Measurements from ENCODE around the gene SYNJ1. TPM values are rescaled to one million over a fixed set of nuclear protein-coding genes. Genes with fewer than 3 reads are reported as not detected.

Gene SYNJ1
- total RNA-seq, 4 donors from 2014 or later = 4.3 to 20.3 (median 9.6) TPM

DNA sequence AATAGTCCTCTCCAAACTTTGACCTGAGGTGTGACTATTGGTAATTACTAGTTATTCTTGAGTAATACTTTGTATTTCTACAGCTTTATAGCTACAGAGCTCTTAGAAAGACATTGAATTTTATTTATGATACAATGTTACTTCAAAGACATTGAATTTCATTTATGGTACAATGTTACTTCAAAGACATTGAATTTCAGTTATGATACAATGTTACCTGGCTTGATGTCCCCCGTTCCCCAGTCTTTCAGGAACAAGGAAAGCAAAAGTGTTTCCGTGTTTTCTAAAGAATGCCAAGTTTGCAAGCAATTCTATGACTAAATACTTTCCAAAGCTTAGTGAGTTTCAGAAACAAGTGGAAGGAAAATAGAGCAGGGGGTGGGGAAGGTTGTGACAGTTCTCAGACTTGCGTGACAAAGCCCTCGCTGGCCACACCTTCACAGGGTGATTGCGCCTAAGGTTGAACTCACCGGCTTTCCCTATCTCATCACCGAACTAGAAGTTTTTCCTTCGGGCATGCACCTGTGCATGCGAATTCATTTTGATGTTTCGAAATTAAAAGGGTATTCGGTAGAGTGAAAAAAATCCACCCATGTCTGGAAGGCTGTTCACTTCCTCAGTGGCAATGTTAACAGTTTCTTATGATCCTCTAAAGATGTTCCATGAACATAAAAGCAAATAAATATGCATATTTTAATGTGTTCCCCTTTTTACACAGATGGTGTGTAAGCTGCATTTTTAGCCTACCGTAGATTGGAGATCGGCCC is 44.7 kb upstream of the SYNJ1 start:
- DNase-seq (ENCODE audit: low spot score in 2 of 2) = peak in 1 of 2 donors; percentile 68

DNA sequence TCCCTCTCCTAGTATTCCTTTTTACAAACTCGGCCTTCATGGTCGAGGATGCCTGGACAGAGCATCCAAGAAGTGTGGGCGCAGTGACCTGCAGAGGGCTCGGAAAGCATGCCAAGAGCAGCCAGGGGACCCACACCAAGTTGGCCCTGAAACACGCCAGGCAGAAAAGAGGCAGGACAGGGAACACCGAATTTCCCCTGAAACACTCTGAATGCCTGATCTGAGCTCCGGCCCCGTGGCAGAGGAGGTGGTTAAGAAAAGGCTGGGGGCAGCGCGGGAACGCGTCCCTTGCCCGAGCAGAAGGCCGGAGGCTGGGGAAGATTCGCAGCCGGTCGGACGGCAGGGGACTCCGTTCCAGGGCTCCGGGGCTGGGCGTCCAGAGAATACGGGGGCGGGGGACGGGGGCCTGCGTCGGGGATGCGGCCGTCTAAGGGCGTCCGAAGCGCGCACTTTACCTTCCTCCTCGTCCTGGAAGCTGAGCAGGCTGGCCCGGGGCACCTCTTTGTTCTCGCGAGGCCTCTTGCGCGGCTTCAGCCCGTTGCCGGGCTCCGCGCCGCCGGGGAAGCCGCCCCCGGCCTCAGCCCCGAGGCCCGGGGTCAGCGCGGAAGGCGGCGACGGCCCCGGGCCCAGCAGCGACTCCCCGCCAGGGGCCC is 43.2 kb upstream of the SYNJ1 start:
- WGBS = 1% methylated on average over 44 of the region's 56 CpGs
- Histone ChIP-seq H3K27ac (peak overlapping the region; percentile 93), H3K9me3 (no peaks in the 10 kb centered on the region), H3K27me3 (no peaks in the 10 kb centered on the region), H3K36me3 (peaks cover 3% of the 10 kb centered on the region), H3K4me1 (peaks cover 37% of the 10 kb centered on the region), H3K4me3 (peak overlapping the region; percentile 92)
- no peak for TF ChIP-seq POLR2AphosphoS5 (IDR thresholded peaks at IDR 0.05)
- TF ChIP-seq, protein P1, sequence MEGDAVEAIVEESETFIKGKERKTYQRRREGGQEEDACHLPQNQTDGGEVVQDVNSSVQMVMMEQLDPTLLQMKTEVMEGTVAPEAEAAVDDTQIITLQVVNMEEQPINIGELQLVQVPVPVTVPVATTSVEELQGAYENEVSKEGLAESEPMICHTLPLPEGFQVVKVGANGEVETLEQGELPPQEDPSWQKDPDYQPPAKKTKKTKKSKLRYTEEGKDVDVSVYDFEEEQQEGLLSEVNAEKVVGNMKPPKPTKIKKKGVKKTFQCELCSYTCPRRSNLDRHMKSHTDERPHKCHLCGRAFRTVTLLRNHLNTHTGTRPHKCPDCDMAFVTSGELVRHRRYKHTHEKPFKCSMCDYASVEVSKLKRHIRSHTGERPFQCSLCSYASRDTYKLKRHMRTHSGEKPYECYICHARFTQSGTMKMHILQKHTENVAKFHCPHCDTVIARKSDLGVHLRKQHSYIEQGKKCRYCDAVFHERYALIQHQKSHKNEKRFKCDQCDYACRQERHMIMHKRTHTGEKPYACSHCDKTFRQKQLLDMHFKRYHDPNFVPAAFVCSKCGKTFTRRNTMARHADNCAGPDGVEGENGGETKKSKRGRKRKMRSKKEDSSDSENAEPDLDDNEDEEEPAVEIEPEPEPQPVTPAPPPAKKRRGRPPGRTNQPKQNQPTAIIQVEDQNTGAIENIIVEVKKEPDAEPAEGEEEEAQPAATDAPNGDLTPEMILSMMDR (IDR thresholded peaks at IDR 0.05) = no peak
- no peak for TF ChIP-seq POLR2A (IDR thresholded peaks at IDR 0.05)
- no peak for TF ChIP-seq EP300 (IDR thresholded peaks at IDR 0.05)
- peak; percentile 81 to 83 for DNase-seq (ENCODE audit: low spot score in 2 of 2)

More for the DNA sequence above, 44.7 kb upstream of the SYNJ1 start:
- peaks cover 3% of the 10 kb centered on the region for H3K36me3 ChIP-seq
- no peaks in the 10 kb centered on the region for H3K9me3 ChIP-seq
- peak overlapping the region; percentile 92 for H3K4me3 ChIP-seq
- H3K27ac ChIP-seq = peak overlapping the region; percentile 93
- WGBS = 24% methylated on average over 13 of the region's 13 CpGs
- H3K27me3 ChIP-seq = no peaks in the 10 kb centered on the region
- TF ChIP-seq POLR2A (IDR thresholded peaks at IDR 0.05) (no peak), POLR2AphosphoS5 (IDR thresholded peaks at IDR 0.05) (no peak), EP300 (IDR thresholded peaks at IDR 0.05) (no peak)
- TF ChIP-seq, protein P1 (IDR thresholded peaks at IDR 0.05) = no peak
- peaks cover 37% of the 10 kb centered on the region for H3K4me1 ChIP-seq

DNA sequence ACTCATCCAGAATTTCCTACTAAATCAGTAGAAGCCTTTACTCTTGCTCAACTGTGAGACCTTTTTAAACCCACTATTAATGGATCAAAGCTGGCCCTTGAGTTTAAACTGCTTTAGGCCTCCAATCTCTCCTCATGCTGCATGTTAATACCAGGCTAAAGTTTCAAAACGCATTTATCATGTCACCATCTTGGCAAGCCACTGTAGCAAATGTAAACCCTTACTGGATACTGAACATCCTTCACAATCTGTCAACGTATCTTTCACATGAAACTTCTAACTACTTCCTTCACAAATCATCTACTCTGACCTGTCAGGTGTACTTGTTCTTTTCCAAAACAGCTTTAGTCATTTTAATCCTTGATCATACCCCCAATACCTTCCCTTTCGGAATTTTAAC is 40.7 kb upstream of the SYNJ1 start:
- H3K27me3 ChIP-seq = no peaks in the 10 kb centered on the region
- H3K9me3 ChIP-seq = no peaks in the 10 kb centered on the region
- H3K4me3 ChIP-seq = no peak overlapping the region
- 51% methylated on average over 3 of the region's 3 CpGs for WGBS
- H3K4me1 ChIP-seq = peaks cover 37% of the 10 kb centered on the region
- no peak for TF ChIP-seq EP300 (IDR thresholded peaks at IDR 0.05)
- TF ChIP-seq POLR2A (IDR thresholded peaks at IDR 0.05) = no peak
- TF ChIP-seq, protein P1 (IDR thresholded peaks at IDR 0.05) = no peak
- no peak for TF ChIP-seq POLR2AphosphoS5 (IDR thresholded peaks at IDR 0.05)
- DNase-seq (ENCODE audit: low spot score in 2 of 2) = no peak
- H3K36me3 ChIP-seq = peaks cover 7% of the 10 kb centered on the region
- no peak overlapping the region for H3K27ac ChIP-seq

DNA sequence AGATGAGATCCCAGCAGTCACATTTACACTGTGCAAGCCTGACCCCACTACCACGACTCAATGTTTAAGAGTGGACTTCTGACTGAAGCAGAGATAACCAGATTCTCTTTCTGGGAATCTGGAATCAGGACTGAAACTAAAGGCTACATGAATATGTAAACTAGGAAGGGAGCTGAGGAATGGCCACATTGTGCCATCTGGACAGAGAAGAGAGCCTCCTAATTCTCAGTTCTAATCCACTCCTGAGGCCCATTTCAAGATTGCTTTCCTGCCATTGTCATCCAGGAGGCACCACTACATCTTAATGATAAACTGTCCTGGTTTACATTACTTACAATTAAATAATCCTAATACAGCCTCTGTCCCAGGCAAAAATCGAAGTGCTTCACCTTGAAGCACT is 37.2 kb upstream of the SYNJ1 start:
- WGBS = 89% methylated on average over 2 of the region's 2 CpGs
- no peak overlapping the region for H3K4me3 ChIP-seq
- no peaks in the 10 kb centered on the region for H3K9me3 ChIP-seq
- no peaks in the 10 kb centered on the region for H3K27me3 ChIP-seq
- DNase-seq (ENCODE audit: low spot score in 2 of 2) = no peak
- TF ChIP-seq EP300 (IDR thresholded peaks at IDR 0.05) (no peak), POLR2AphosphoS5 (IDR thresholded peaks at IDR 0.05) (no peak), POLR2A (IDR thresholded peaks at IDR 0.05) (no peak)
- TF ChIP-seq, protein P1 (IDR thresholded peaks at IDR 0.05) = no peak
- H3K27ac ChIP-seq = no peak overlapping the region
- peaks cover 38% of the 10 kb centered on the region for H3K36me3 ChIP-seq
- H3K4me1 ChIP-seq = peaks cover 20% of the 10 kb centered on the region

DNA sequence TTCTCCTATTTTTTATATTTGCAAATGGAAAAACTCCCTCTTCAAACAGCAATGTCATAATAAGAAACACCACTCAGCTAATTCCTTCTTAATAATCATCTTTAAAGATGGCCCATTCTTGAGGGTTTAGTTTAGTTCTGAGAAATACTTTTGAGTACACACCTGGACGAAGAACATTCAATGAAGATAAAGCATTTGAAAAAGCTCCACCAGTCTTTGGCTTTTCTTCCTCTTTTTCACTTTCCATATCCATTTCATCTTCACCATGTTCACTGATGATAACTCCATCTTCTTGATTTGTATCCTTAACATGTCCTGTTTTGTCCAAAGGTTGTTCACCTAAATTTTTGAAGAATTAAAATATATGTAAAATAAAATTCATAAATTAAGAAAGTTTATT is 36.4 kb upstream of the SYNJ1 start:
- no peak overlapping the region for H3K27ac ChIP-seq
- 89% methylated on average over 1 of the region's 1 CpG for WGBS
- no peak for DNase-seq (ENCODE audit: low spot score in 2 of 2)
- H3K27me3 ChIP-seq = no peaks in the 10 kb centered on the region
- H3K4me3 ChIP-seq = no peak overlapping the region
- no peaks in the 10 kb centered on the region for H3K9me3 ChIP-seq
- peaks cover 11% of the 10 kb centered on the region for H3K4me1 ChIP-seq
- no peak for TF ChIP-seq EP300 (IDR thresholded peaks at IDR 0.05)
- peaks cover 46% of the 10 kb centered on the region for H3K36me3 ChIP-seq
